HL-60 (cell line): ENCODE data around the gene UNC5C.
A peak's percentile ranks its signal among the peaks of the same experiment; 100 is the strongest.

Experiments
- DNase-seq, 2 experiments: peaks; one replicate each; pipeline ENCODE4 v3.0.0-alpha.2; 2010 to 2020; ENCODE audit warnings: low read depth in 1 of 2, low spot score in 1 of 2
- H3K27ac ChIP-seq: fragments of 250-450 bp; sonication (Bioruptor Pico); replicated peaks from 2 replicates; pipeline ENCODE4 v1.5.1; 2020; ENCODE audit warnings: mild to moderate bottlenecking, moderate library complexity
- H3K27me3 ChIP-seq: fragments of 250-450 bp; sonication (Bioruptor Pico); 2 replicates; pipeline ENCODE4 v1.5.1; 2021; ENCODE audit warnings: mild to moderate bottlenecking, moderate library complexity; ENCODE audit not compliant: insufficient read depth, poor library complexity, severe bottlenecking
- H3K4me3 ChIP-seq: replicated peaks from 2 replicates; pipeline ENCODE4 v1.5.1; 2011; ENCODE audit warnings: mild to moderate bottlenecking, control low read depth, low read length; ENCODE audit not compliant: insufficient read depth
- CTCF ChIP-seq: IDR thresholded peaks from one replicate; pipeline ENCODE4 v1.5.1; 2011; ENCODE audit warnings: low read length, control low read depth, inconsistent platforms; ENCODE audit not compliant: insufficient read depth
- GABPA ChIP-seq: IDR thresholded peaks from 2 replicates; pipeline ENCODE4 v1.6.1; 2012; ENCODE audit warnings: low read depth
- POLR2AphosphoS5 ChIP-seq: IDR thresholded peaks from 2 replicates; pipeline ENCODE4 v1.6.1; 2012; ENCODE audit warnings: low read depth
- SPI1 ChIP-seq: IDR thresholded peaks from 2 replicates; pipeline ENCODE4 v1.6.1; 2012; ENCODE audit warnings: low read depth, mild to moderate bottlenecking, borderline replicate concordance
- TF ChIP-seq, protein P1 (sequence below): IDR thresholded peaks from 2 replicates; pipeline ENCODE4 v1.6.1; 2012; ENCODE audit warnings: low read depth; ENCODE audit not compliant: insufficient replicate concordance

UNC5C gene

GRCh38 chr4:95524729-95525128 lies 24.0 kb downstream of the UNC5C start:
- TF ChIP-seq CTCF (no peak), SPI1 (no peak), GABPA (no peak), POLR2AphosphoS5 (no peak)
- TF ChIP-seq, protein P1, sequence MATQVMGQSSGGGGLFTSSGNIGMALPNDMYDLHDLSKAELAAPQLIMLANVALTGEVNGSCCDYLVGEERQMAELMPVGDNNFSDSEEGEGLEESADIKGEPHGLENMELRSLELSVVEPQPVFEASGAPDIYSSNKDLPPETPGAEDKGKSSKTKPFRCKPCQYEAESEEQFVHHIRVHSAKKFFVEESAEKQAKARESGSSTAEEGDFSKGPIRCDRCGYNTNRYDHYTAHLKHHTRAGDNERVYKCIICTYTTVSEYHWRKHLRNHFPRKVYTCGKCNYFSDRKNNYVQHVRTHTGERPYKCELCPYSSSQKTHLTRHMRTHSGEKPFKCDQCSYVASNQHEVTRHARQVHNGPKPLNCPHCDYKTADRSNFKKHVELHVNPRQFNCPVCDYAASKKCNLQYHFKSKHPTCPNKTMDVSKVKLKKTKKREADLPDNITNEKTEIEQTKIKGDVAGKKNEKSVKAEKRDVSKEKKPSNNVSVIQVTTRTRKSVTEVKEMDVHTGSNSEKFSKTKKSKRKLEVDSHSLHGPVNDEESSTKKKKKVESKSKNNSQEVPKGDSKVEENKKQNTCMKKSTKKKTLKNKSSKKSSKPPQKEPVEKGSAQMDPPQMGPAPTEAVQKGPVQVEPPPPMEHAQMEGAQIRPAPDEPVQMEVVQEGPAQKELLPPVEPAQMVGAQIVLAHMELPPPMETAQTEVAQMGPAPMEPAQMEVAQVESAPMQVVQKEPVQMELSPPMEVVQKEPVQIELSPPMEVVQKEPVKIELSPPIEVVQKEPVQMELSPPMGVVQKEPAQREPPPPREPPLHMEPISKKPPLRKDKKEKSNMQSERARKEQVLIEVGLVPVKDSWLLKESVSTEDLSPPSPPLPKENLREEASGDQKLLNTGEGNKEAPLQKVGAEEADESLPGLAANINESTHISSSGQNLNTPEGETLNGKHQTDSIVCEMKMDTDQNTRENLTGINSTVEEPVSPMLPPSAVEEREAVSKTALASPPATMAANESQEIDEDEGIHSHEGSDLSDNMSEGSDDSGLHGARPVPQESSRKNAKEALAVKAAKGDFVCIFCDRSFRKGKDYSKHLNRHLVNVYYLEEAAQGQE: no peak
- DNase-seq: no peak
- no peak overlapping the region for H3K4me3 ChIP-seq
- no peaks in the 10 kb centered on the region for H3K27me3 ChIP-seq
- no peak overlapping the region for H3K27ac ChIP-seq

GRCh38 chr4:95524184-95524583 lies 24.6 kb downstream of the UNC5C start:
- no peaks in the 10 kb centered on the region for H3K27me3 ChIP-seq
- H3K27ac ChIP-seq: no peak overlapping the region
- no peak for DNase-seq
- no peak for TF ChIP-seq POLR2AphosphoS5
- no peak for TF ChIP-seq CTCF
- TF ChIP-seq, protein P1: no peak
- TF ChIP-seq GABPA: no peak
- no peak for TF ChIP-seq SPI1
- H3K4me3 ChIP-seq: no peak overlapping the region

GRCh38 chr4:95522682-95523530 lies 25.9 kb downstream of the UNC5C start:
- Histone ChIP-seq H3K4me3 (no peak overlapping the region), H3K27ac (peak overlapping the region; percentile 16; the same call in 1 of the 2 replicates), H3K27me3 (no peaks in the 10 kb centered on the region)
- peak in 1 of 2 experiments; percentile 2 for DNase-seq
- TF ChIP-seq CTCF (no peak), SPI1 (no peak), GABPA (no peak), POLR2AphosphoS5 (no peak)
- TF ChIP-seq, protein P1: no peak
